ENCODE measurements around the gene ABHD4.

Gene ABHD4

GRCh38 chr14:22600027-22600426 is 1.9 kb downstream of the ABHD4 start:
- no peak overlapping the region for H3K4ac ChIP-seq (ENCODE audit: low read length)
- no peak overlapping the region for H2BK12ac ChIP-seq (ENCODE audit: low read length)
- no peak overlapping the region for H4K91ac ChIP-seq (ENCODE audit: low read depth, low read length, poor library complexity)
- H2BK5ac ChIP-seq (ENCODE audit: low read length): no peak overlapping the region
- H3K27ac ChIP-seq (replicated peaks; ENCODE audit: low read length): no peak overlapping the region
- DNase-seq (ENCODE audit: low spot score): no peak
- H3K23ac ChIP-seq (ENCODE audit: low read depth, low read length, poor library complexity): no peak overlapping the region
- H3K4me3 ChIP-seq (ENCODE audit: low read length in 2 of 2): no peak overlapping the region
- no peak overlapping the region for H3K9ac ChIP-seq (ENCODE audit: low read depth, low read length, poor library complexity)
- H3K36me3 ChIP-seq (replicated peaks in 1 of 2; ENCODE audit: control insufficient read depth in 2 of 2, insufficient read depth in 2 of 2, low read length in 2 of 2): peaks cover 17 to 21% of the 10 kb centered on the region in 2 donors
- H3K4me2 ChIP-seq (ENCODE audit: insufficient read depth, low read length, poor library complexity, severe bottlenecking): no peak overlapping the region
- no peak overlapping the region for H3K18ac ChIP-seq (ENCODE audit: low read length)
- peaks cover 0 to 27% (median 0%) of the 10 kb centered on the region in 3 experiments for H3K27me3 ChIP-seq (ENCODE audit: control insufficient read depth in 3 of 3, insufficient read depth in 3 of 3, low read depth in 1 of 3, low read length in 3 of 3)
- H2AFZ ChIP-seq (ENCODE audit: low read length): no peak overlapping the region
- no peak overlapping the region for H2BK120ac ChIP-seq (ENCODE audit: low read depth, low read length)
- no peak overlapping the region for H4K8ac ChIP-seq (ENCODE audit: low read depth, low read length)
- no peaks in the 10 kb centered on the region for H3K9me3 ChIP-seq (replicated peaks in 1 of 2; ENCODE audit: control insufficient read depth in 2 of 2, insufficient read depth in 1 of 2, low read depth in 1 of 2, low read length in 2 of 2)
- H2AK5ac ChIP-seq (ENCODE audit: low read depth, low read length): no peak overlapping the region
- H3K14ac ChIP-seq (ENCODE audit: low read length): no peak overlapping the region
- no peak overlapping the region for H2BK15ac ChIP-seq (ENCODE audit: low read length)
- H3K4me1 ChIP-seq (ENCODE audit: control insufficient read depth in 2 of 2, insufficient read depth in 1 of 2, low read depth in 1 of 2, low read length in 2 of 2): peaks cover 4 to 6% of the 10 kb centered on the region in 2 donors
- no peaks in the 10 kb centered on the region for H3K79me1 ChIP-seq (ENCODE audit: low read depth, low read length)

DNA sequence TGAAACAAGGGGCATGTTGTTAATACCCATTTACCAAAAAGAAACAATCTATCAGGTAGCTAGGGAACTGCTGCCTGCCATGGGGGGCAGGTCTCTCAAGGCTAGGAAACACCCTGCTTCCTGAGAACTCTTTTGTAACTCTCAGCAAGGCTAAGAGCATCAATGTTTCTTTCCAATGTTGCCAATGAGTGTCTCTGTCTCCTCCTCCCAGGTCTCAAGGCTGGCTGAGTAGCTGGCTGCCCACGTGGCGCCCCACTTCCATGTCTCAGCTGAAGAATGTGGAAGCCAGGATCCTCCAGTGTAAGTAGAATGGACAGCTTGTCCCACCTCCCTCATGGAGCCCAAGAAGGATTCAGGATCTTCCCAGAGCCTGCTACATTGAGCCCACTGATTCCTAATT is 3.4 kb downstream of the ABHD4 start:
- H4K8ac ChIP-seq (ENCODE audit: low read depth, low read length): no peak overlapping the region
- H3K9ac ChIP-seq (ENCODE audit: low read depth, low read length, poor library complexity): no peak overlapping the region
- peaks cover 0 to 17% (median 0%) of the 10 kb centered on the region in 3 experiments for H3K27me3 ChIP-seq (ENCODE audit: control insufficient read depth in 3 of 3, insufficient read depth in 3 of 3, low read depth in 1 of 3, low read length in 3 of 3)
- H2AFZ ChIP-seq (ENCODE audit: low read length): no peak overlapping the region
- DNase-seq (ENCODE audit: low spot score): no peak
- peaks cover 4 to 6% of the 10 kb centered on the region in 2 donors for H3K4me1 ChIP-seq (ENCODE audit: control insufficient read depth in 2 of 2, insufficient read depth in 1 of 2, low read depth in 1 of 2, low read length in 2 of 2)
- no peak overlapping the region for H3K27ac ChIP-seq (replicated peaks; ENCODE audit: low read length)
- H3K23ac ChIP-seq (ENCODE audit: low read depth, low read length, poor library complexity): no peak overlapping the region
- H3K18ac ChIP-seq (ENCODE audit: low read length): no peak overlapping the region
- no peak overlapping the region for H2BK5ac ChIP-seq (ENCODE audit: low read length)
- no CpG with 5 or more reads among the region's 2 CpGs for WGBS, 2 donors (ENCODE audit: extremely low coverage in 2 of 2, insufficient read length in 2 of 2, insufficient replicate concordance in 1 of 2)
- H3K79me1 ChIP-seq (ENCODE audit: low read depth, low read length): no peaks in the 10 kb centered on the region
- H3K14ac ChIP-seq (ENCODE audit: low read length): no peak overlapping the region
- no peak overlapping the region for H2BK15ac ChIP-seq (ENCODE audit: low read length)
- H4K91ac ChIP-seq (ENCODE audit: low read depth, low read length, poor library complexity): no peak overlapping the region
- H3K4ac ChIP-seq (ENCODE audit: low read length): no peak overlapping the region
- H2BK12ac ChIP-seq (ENCODE audit: low read length): no peak overlapping the region
- no peak overlapping the region for H2AK5ac ChIP-seq (ENCODE audit: low read depth, low read length)
- H3K36me3 ChIP-seq (replicated peaks in 1 of 2; ENCODE audit: control insufficient read depth in 2 of 2, insufficient read depth in 2 of 2, low read length in 2 of 2): peaks cover 28 to 32% of the 10 kb centered on the region in 2 donors
- no peak overlapping the region for H3K4me3 ChIP-seq (ENCODE audit: low read length in 2 of 2)
- no peak overlapping the region for H2BK120ac ChIP-seq (ENCODE audit: low read depth, low read length)
- H3K4me2 ChIP-seq (ENCODE audit: insufficient read depth, low read length, poor library complexity, severe bottlenecking): no peak overlapping the region
- no peaks in the 10 kb centered on the region for H3K9me3 ChIP-seq (replicated peaks in 1 of 2; ENCODE audit: control insufficient read depth in 2 of 2, insufficient read depth in 1 of 2, low read depth in 1 of 2, low read length in 2 of 2)

GRCh38 chr14:22601996-22602395 is 3.9 kb downstream of the ABHD4 start:
- no peak overlapping the region for H2AFZ ChIP-seq (ENCODE audit: low read length)
- no peak overlapping the region for H3K4me3 ChIP-seq (ENCODE audit: low read length in 2 of 2)
- 100% methylated on average over 1 of the region's 5 CpGs; no CpG with 5 or more reads in 1 of the 2 donors for WGBS, 2 donors (ENCODE audit: extremely low coverage in 2 of 2, insufficient read length in 2 of 2, insufficient replicate concordance in 1 of 2)
- no peak overlapping the region for H3K4ac ChIP-seq (ENCODE audit: low read length)
- no peaks in the 10 kb centered on the region for H3K79me1 ChIP-seq (ENCODE audit: low read depth, low read length)
- no peaks in the 10 kb centered on the region for H3K9me3 ChIP-seq (replicated peaks in 1 of 2; ENCODE audit: control insufficient read depth in 2 of 2, insufficient read depth in 1 of 2, low read depth in 1 of 2, low read length in 2 of 2)
- H3K23ac ChIP-seq (ENCODE audit: low read depth, low read length, poor library complexity): no peak overlapping the region
- H3K27ac ChIP-seq (replicated peaks; ENCODE audit: low read length): no peak overlapping the region
- H4K91ac ChIP-seq (ENCODE audit: low read depth, low read length, poor library complexity): no peak overlapping the region
- no peak overlapping the region for H2BK15ac ChIP-seq (ENCODE audit: low read length)
- H2AK5ac ChIP-seq (ENCODE audit: low read depth, low read length): no peak overlapping the region
- no peak overlapping the region for H2BK120ac ChIP-seq (ENCODE audit: low read depth, low read length)
- DNase-seq (ENCODE audit: low spot score): no peak
- no peak overlapping the region for H3K14ac ChIP-seq (ENCODE audit: low read length)
- H3K18ac ChIP-seq (ENCODE audit: low read length): no peak overlapping the region
- H3K36me3 ChIP-seq (replicated peaks in 1 of 2; ENCODE audit: control insufficient read depth in 2 of 2, insufficient read depth in 2 of 2, low read length in 2 of 2): peaks cover 29 to 36% of the 10 kb centered on the region in 2 donors
- no peak overlapping the region for H4K8ac ChIP-seq (ENCODE audit: low read depth, low read length)
- H3K4me1 ChIP-seq (ENCODE audit: control insufficient read depth in 2 of 2, insufficient read depth in 1 of 2, low read depth in 1 of 2, low read length in 2 of 2): peaks cover 4 to 6% of the 10 kb centered on the region in 2 donors
- no peak overlapping the region for H2BK5ac ChIP-seq (ENCODE audit: low read length)
- H3K4me2 ChIP-seq (ENCODE audit: insufficient read depth, low read length, poor library complexity, severe bottlenecking): no peak overlapping the region
- H3K9ac ChIP-seq (ENCODE audit: low read depth, low read length, poor library complexity): no peak overlapping the region
- peaks cover 0 to 13% (median 0%) of the 10 kb centered on the region in 3 experiments for H3K27me3 ChIP-seq (ENCODE audit: control insufficient read depth in 3 of 3, insufficient read depth in 3 of 3, low read depth in 1 of 3, low read length in 3 of 3)
- H2BK12ac ChIP-seq (ENCODE audit: low read length): no peak overlapping the region

DNA sequence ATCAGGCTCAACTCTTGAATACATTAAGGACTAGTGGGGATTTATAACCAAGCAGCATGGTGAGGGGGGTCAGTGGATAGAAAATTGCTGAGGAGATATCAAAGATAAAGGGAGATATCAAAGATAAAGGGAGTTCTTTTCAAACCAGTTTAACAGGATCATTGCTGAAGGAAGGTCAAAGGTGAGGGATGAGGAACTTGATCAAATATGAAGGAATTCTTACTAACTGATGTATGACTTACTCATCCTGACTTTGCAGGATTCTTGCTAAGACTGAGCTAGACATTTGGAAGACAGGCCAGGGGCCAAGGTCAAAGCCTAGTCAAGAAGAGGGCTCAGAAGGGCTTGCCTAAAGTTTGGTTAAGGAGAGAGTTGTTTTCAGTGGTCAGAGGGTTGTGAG is 4.8 kb downstream of the ABHD4 start:
- Histone ChIP-seq H3K9me3 (replicated peaks in 1 of 2; ENCODE audit: control insufficient read depth in 2 of 2, insufficient read depth in 1 of 2, low read depth in 1 of 2, low read length in 2 of 2) (no peaks in the 10 kb centered on the region), H3K4me2 (ENCODE audit: insufficient read depth, low read length, poor library complexity, severe bottlenecking) (no peak overlapping the region), H3K23ac (ENCODE audit: low read depth, low read length, poor library complexity) (no peak overlapping the region), H4K8ac (ENCODE audit: low read depth, low read length) (no peak overlapping the region), H3K36me3 (replicated peaks in 1 of 2; ENCODE audit: control insufficient read depth in 2 of 2, insufficient read depth in 2 of 2, low read length in 2 of 2) (peaks cover 35 to 43% of the 10 kb centered on the region in 2 donors), H3K4ac (ENCODE audit: low read length) (no peak overlapping the region), H2AK5ac (ENCODE audit: low read depth, low read length) (no peak overlapping the region), H3K4me1 (ENCODE audit: control insufficient read depth in 2 of 2, insufficient read depth in 1 of 2, low read depth in 1 of 2, low read length in 2 of 2) (peaks cover 0 to 4% of the 10 kb centered on the region in 2 donors), H2BK15ac (ENCODE audit: low read length) (no peak overlapping the region), H4K91ac (ENCODE audit: low read depth, low read length, poor library complexity) (no peak overlapping the region), H3K14ac (ENCODE audit: low read length) (no peak overlapping the region), H2BK120ac (ENCODE audit: low read depth, low read length) (no peak overlapping the region), H3K27ac (replicated peaks; ENCODE audit: low read length) (no peak overlapping the region), H3K18ac (ENCODE audit: low read length) (no peak overlapping the region), H2BK5ac (ENCODE audit: low read length) (no peak overlapping the region), H3K27me3 (ENCODE audit: control insufficient read depth in 3 of 3, insufficient read depth in 3 of 3, low read depth in 1 of 3, low read length in 3 of 3) (peaks cover 0 to 5% (median 0%) of the 10 kb centered on the region in 3 experiments), H3K4me3 (ENCODE audit: low read length in 2 of 2) (no peak overlapping the region), H3K79me1 (ENCODE audit: low read depth, low read length) (no peaks in the 10 kb centered on the region), H3K9ac (ENCODE audit: low read depth, low read length, poor library complexity) (no peak overlapping the region), H2BK12ac (ENCODE audit: low read length) (no peak overlapping the region), H2AFZ (ENCODE audit: low read length) (no peak overlapping the region)
- no peak for DNase-seq (ENCODE audit: low spot score)

Data from neuronal stem cell (in vitro differentiated cells).